Neural progenitor cell (in vitro differentiated cells): ENCODE measurements around the gene SIAH3.

Experiments used
- EZH2phosphoT487 ChIP-seq: fragments of 200-600 bp; sonication (generic); IDR thresholded peaks from 2 replicates; pipeline ENCODE4 v1.6.1; 2017; ENCODE audit warnings: antibody characterized with exemption
- TF ChIP-seq, protein P1 (sequence below): fragments of 200-600 bp; sonication (generic); IDR thresholded peaks from 2 replicates; pipeline ENCODE4 v1.5.1; 2017; ENCODE audit warnings: antibody characterized with exemption, mild to moderate bottlenecking

DNA sequence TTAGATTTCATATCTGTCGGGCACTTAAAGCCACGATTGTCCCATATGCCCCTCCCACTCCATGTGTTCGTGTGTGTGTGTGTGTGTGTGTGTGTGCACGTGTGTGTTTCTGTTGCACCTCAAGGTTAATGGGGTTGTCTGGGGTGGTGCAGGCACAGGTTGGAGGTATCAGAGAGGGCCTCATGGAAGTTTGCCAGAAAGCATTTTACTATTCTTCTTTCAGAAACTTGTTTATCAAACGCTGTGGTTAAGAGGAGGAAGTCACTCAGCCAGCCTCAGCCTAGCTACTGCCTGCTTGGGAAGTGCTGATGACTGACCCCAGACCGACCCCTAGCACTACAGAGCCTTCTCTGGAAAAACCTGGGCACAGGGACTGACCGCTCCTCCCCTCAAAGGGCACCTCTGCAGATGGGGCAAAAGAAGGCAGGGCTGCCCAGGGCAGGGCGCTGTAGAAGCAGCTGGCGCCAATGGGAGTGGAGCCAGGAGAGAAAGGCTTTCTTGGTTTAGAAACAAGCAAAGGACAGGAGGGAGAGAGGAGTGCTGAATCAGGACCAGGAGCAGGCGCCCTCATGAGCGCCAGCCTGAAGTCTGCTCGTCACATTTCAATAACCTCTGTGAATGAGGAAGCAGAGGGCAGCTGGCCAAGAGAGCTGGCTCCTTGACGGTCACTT, 3.9 kb downstream of the SIAH3 start:
- TF ChIP-seq, protein P1, sequence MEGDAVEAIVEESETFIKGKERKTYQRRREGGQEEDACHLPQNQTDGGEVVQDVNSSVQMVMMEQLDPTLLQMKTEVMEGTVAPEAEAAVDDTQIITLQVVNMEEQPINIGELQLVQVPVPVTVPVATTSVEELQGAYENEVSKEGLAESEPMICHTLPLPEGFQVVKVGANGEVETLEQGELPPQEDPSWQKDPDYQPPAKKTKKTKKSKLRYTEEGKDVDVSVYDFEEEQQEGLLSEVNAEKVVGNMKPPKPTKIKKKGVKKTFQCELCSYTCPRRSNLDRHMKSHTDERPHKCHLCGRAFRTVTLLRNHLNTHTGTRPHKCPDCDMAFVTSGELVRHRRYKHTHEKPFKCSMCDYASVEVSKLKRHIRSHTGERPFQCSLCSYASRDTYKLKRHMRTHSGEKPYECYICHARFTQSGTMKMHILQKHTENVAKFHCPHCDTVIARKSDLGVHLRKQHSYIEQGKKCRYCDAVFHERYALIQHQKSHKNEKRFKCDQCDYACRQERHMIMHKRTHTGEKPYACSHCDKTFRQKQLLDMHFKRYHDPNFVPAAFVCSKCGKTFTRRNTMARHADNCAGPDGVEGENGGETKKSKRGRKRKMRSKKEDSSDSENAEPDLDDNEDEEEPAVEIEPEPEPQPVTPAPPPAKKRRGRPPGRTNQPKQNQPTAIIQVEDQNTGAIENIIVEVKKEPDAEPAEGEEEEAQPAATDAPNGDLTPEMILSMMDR = no peak
- TF ChIP-seq EZH2phosphoT487 = no peak
